NCI-H524 treated with DMSO at 0.1 percent for 48 hours (cell line): ENCODE data around the gene IFNG.

ENCODE experiments used
- DNase-seq: peaks from one replicate; lab custom pipeline; 2025; lab: John Stamatoyannopoulos, UW

IFNG gene

DNA sequence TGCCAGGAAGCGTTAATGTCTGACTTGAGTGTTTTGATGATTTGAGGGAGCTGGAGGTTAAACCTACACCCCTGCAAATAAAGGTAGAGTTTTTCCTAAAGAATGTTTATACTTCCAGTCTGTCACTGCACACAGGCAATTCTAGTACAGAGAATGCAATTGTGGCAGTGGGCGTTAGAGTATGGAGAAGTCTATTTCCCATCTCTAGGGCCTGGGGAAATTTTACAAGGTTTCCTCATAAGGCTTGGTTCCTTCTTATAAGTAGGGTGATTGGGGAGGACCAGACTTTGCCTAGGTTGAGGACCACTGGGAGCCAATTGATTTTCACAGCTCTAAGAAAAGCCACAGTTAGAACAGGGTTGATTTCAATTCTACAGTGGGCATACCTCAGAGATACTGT, 44.3 kb downstream of the IFNG start:
- DNase-seq, result no peak

DNA sequence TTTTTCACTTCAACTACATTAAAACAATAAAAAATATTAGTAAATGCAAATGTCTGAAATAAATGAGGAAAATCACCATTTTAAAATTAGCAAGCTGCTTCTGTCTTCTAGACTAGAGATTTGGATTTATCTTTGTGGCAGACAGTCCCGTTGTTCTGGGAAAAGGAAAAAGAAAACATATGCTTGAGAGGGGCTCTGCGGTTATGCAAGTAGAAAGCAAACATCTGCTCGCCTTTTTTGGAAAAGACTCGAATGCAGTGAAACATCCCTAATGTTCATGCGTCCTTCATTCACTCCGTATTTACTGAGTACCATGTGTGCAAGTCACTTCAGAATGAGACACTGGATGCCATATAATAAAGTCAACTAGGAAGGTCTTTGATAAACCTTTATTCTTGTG, 44.9 kb downstream of the IFNG start:
- peak; percentile 9 for DNase-seq

DNA sequence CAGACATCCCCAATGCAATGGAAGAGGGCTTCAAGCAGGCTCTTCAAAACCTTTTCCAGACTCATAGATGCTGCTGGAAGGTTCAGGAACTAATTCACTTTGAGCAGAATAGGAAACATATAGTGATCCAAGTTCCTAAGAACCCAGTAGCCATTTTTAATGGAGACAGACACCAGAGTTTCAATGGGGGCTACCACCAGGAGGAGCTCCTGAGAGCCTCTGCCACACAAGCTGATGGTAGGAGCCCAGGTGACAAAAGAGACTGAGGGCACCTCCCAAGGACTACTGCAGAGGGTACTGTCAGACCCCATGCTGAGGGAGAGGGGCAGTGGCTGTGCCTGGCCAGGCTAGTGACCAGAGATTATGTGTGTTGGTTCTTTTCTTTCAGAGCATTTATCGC, 45.9 kb downstream of the IFNG start:
- no peak for DNase-seq

DNA sequence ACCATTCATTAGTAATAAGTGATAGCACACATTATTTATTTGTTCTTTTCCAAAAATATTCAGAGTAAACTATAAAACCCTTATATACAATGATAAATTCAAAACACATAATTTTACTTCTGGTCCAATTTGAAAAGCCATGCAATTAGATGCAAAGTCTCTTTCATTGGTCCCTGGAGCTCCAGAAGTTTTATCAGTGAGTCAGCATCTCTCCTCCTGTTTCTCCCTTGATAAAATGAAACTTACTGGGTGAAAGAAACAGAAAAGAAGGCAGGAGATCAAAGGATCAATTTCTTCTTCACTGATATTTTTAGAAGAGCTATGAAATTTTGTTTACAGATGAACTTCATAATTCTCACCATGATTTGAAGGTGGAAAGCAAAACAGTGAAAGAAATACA, 47.5 kb downstream of the IFNG start:
- DNase-seq, result no peak

DNA sequence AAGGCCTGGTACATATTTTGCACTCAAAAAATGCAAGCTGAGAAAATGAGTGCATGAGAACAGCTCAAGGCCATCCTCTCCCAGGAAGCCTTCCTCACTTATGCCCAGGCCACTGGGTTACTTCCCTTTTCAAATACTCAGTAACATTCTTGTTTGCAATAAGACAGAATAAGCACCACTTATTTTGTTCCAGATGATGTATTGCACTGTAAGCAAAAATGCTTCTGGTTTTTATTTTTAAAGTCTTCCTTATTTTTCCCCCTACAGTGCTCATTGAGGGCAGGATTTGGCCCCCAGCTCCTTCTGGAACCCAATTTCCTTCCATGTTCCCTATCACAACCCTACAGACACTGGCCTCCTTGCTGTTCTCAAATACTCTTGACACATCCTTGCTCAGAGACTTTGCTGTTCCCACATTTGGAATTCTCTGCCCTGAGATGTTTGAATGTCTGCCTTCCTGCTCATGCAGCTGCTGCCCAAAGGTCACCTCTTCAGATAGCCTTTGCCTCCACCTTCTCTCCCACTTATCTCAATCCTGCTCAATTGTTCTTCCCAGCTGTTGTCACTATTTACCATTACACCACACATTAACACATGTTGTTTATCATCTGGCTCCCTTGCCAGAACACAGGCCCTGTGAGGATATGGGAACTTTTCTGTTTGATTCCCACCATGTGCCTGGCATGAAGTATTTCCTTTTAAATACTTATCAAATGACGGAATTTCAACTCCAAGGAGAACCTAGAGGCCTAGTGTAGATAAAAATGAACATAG, 49.9 kb downstream of the IFNG start:
- no peak for DNase-seq

DNA sequence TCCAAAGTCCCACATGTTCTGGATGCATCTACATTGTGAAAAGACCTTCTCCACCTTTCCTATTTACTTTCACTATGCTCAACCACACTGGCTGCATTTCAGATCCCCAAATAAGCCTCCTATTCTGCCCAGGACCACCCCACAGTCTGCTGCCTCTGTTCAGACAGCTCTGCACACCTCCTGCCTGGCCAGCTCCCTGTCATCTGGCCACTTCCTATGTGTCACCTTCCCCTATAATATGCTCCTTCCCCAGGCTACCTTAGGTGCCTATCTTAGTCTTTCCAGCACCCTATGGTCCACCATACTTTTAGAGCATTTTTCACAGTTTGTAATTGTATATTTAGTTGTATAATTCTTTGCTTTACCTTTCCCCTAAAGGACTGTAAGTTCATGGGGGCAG, 50.5 kb downstream of the IFNG start:
- DNase-seq, result no peak

DNA sequence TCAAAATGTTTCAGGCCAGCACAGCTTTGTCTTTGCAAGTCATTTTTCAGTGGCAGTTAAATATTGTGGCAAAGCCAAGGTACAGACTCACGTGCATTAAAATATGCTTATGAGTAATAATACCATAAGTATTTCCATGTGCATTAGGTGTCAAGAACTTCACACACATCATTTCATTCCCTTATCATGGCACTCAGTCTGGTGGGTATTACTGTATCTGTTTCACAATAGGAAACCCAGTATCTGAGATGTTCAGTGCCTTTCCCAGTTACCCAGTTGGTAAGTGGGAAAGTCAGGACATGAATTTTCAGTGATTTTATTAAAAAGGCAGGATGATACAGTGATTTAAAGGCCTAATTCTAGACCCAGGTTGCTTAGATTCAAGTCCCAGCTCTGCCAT, 52.9 kb downstream of the IFNG start:
- no peak for DNase-seq

DNA sequence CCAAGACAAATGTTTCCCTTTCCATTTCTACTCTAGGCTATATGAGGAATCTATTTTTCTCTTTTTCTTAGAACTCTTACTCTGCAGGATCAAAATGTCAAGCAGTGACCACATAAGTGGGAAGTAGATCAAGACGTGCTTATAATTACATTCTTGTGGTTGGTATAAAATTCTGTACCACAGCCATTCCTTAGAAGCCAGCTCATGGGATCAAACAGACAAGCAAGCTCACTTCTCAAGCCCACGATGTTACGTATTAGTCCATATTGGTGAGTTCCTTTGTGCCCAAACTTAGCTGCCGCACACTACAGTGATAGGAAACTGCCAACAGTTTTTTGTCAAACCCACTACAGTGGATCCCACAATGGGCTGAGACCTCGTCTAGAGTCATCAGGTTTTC, 53.4 kb downstream of the IFNG start:
- no peak for DNase-seq
